D721Med (cell line): ENCODE data around the gene DNAJB12.
A peak's percentile ranks its signal among the peaks of the same experiment; 100 is the strongest.

ENCODE experiments used
- DNase-seq: peaks from one replicate; pipeline ENCODE4 v3.0.0; 2011; ENCODE audit warnings: low spot score; ENCODE audit not compliant: insufficient read length
- FAIRE-seq: peaks from 2 replicates; lab custom pipeline; 2011; peaks lifted over from hg19 to GRCh38; lab: Jason Lieb, UNC
- TF ChIP-seq, protein P1 (sequence below): IDR thresholded peaks from 2 replicates; pipeline ENCODE4 v1.5.1; 2012; ENCODE audit warnings: mild to moderate bottlenecking, control low read depth; ENCODE audit not compliant: insufficient read depth; ENCODE audit errors: missing control alignments

The DNAJB12 gene

DNA sequence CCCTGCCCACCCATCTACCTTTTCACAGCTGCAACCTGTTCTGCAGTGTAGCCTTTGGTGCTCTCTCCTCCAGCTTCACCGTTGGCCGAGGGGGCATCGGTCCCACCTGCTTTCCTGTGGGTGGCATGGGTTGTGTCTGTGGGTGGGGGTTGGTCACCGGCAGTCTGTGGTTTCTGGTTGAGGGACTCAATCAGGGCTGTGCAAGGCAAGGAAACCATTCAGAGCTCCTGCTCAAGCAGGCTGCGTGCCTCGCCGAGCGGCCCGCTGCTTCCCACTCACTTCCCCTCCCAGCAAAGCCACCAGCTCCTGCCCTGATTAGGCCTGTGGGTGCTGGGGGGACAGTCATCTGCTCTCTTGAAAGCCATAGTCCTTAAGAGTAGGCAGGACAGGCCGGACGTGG lies 9.8 kb downstream of the DNAJB12 start:
- TF ChIP-seq, protein P1, sequence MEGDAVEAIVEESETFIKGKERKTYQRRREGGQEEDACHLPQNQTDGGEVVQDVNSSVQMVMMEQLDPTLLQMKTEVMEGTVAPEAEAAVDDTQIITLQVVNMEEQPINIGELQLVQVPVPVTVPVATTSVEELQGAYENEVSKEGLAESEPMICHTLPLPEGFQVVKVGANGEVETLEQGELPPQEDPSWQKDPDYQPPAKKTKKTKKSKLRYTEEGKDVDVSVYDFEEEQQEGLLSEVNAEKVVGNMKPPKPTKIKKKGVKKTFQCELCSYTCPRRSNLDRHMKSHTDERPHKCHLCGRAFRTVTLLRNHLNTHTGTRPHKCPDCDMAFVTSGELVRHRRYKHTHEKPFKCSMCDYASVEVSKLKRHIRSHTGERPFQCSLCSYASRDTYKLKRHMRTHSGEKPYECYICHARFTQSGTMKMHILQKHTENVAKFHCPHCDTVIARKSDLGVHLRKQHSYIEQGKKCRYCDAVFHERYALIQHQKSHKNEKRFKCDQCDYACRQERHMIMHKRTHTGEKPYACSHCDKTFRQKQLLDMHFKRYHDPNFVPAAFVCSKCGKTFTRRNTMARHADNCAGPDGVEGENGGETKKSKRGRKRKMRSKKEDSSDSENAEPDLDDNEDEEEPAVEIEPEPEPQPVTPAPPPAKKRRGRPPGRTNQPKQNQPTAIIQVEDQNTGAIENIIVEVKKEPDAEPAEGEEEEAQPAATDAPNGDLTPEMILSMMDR: no peak
- FAIRE-seq (no peak), DNase-seq (no peak)

DNA sequence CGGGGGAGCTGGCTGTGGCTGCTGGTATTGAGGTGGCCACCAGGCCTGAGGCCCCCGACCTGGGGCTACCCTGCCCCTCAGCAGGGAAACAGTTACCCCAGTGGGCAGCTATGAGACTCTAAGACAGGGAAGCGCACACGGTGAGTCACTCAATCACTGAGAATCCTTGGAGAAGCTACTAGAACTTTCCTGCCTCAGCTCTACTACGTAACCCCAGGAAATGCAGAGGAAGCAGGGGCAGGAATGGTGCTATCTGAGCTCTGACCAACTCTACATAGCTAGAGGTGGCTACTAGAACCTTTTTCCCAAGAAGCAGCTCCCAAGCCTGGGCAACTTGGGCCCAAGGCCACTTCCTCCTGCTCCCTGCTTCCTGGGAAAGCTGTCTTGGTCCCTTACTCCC lies 11.8 kb downstream of the DNAJB12 start:
- FAIRE-seq (no peak), DNase-seq (no peak)
- TF ChIP-seq, protein P1: no peak

DNA sequence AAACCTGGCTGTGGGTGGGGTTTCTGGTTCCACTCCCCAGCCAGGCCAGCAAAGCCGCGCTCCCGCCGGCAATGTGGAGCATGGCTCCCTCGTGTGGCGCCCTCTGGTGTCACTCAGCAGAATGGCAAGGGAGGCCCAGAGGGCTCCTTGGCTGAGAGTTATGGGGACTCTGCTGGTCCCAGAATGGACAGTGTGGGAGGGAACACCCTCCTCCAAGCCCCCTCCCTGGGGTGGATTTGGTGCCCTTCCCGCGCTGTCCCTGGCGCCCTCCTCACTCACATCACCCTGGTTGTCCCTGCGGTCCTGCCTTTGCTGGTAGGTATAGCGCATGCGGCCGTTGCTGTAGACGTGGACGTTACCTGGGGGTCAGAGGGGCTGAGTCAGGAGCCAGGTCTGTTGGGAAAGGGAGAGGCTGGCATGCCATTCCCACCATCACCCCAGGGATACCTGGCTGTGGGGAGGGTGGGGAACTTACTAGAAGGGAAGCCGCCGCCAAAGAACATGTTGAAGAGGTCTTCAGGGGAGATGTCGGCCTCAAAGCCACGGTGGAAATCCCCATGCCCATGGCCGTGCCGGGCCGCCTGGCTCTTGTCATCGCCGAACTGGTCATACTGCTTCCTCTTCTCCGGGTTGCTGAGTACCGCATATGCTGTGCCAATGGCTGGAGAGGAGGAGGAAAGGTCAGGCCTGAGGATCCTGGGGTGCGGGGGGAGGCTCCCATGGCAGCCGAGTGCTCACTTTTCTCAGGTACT lies 14.0 kb downstream of the DNAJB12 start:
- TF ChIP-seq, protein P1: peak; percentile 74
- peak; percentile 64 for DNase-seq
- FAIRE-seq: no peak

DNA sequence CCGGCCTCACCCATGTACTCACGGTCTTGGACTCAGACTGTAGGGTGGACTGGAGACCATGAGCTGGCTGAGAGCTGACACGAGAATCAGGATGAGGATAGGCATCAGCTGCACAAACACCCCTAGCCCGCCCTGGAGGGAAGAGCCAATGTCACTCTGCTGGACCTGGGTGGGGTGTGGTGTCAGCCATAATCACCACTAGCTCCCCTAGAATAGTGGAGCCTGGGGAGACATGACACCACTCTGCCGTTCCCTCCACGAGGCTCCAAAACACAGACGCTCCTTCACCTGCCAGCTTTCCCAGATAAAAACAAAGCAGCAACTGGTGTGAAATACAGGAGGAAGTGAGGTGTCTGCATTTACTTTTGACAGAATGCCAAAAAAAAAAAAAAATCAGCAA lies 16.5 kb downstream of the DNAJB12 start:
- FAIRE-seq (no peak), DNase-seq (no peak)
- TF ChIP-seq, protein P1: no peak

DNA sequence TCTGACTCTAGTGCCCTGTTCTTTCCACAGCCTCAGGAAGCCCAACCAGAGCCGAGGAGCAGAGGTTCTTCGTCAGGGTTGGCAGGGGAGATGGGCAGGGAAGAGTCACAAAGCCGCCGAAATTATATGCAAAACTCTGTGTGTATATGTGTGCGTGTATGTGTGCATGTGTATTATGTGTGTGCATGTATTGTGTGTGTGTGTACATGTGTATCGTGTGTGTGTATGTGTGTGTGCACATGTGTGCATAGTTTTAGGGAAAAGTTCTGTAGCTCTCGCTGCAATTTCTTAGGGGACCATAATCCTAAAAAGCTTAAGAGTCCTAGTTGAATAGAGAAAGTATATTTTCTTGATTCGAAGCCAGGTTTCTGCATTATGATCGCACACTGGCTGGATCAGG lies 17.0 kb downstream of the DNAJB12 start:
- DNase-seq: no peak
- TF ChIP-seq, protein P1: no peak
- no peak for FAIRE-seq

DNA sequence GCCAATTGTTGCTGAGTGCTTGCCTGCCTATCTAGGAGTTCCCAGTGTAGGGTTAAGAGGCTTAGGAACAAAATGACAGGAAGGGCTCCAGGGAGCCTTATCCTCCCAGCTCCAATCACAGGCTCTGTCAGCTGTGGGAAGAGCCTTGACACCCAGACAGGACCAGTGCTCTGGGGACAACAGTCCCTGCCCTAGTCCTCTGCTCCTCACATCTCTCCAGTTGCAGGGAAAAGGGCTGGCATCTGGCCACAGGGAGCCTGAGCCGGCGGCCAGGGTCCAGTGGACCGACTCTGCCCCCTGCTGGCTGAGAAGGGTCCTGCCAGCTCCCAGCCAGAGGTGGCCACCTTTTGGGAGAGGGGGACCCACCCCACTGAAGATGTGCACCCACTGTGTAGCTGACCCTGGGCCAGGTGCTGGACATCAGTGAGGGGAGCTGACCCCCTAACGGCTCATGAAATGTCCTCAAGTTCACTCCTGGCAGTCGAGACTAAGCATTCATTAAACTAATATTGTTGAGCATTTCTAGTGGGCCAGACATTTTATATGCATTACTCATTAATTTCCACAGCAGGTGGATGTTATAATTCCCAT lies 17.6 kb downstream of the DNAJB12 start:
- DNase-seq (peak; percentile 31), FAIRE-seq (no peak)
- TF ChIP-seq, protein P1: peak; percentile 69
